Stimulated activated CD8-positive, alpha-beta memory T cell treated with anti-CD3 and anti-CD28 coated beads, Interleukin-7, amount 100 ng/mL, for 48 hours (primary cell): ENCODE results near the gene THOC7.

Experiments
- DNase-seq, 2 donors: peaks; one replicate each; pipeline ENCODE4 v3.0.0-alpha.2; 2020; ENCODE audit warnings: low read depth in 1 of 2; ENCODE audit errors: extremely low read depth in 1 of 2

THOC7 gene

GRCh38 chr3:63847718-63848450 lies 15.7 kb downstream of the THOC7 start:
- DNase-seq: no peak

GRCh38 chr3:63845215-63845614 lies 18.4 kb downstream of the THOC7 start:
- no peak for DNase-seq

DNA sequence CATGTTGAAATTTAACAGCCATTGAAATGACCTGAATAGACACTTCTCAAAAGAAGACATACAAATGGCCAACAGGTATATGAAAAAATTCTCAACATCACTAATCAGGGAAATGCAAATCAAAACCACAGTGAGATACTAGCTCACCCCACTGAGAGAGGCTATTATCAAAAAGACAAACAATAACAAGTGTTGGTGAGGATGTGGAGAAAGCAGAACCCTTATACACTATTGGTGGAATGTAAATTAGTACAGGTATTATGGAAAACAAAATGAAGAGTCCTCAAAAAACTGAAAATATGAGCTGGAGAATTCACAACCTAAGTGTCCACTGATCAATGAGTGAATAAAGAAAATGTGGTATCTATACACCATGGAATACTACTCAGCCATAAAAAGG lies 21.5 kb downstream of the THOC7 start:
- DNase-seq: no peak

DNA sequence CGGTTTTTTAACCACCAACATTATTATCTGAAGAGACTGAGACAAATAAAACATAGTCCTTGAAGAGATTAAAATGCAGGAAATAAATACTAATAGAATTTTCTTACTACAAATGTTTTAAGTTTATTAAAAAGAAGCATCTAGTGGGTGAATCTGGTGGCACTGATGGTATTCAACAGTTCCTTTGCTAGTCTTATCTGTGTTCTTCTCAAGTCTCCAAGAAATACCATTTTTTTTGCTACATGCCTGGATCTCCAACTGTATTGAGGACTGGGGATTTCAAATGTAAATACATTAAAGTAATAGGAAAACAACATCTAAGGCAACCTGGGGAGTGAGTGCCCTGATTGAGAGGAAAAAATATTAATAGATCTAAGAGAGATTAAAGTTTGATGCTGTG lies 21.9 kb downstream of the THOC7 start:
- DNase-seq: no peak

DNA sequence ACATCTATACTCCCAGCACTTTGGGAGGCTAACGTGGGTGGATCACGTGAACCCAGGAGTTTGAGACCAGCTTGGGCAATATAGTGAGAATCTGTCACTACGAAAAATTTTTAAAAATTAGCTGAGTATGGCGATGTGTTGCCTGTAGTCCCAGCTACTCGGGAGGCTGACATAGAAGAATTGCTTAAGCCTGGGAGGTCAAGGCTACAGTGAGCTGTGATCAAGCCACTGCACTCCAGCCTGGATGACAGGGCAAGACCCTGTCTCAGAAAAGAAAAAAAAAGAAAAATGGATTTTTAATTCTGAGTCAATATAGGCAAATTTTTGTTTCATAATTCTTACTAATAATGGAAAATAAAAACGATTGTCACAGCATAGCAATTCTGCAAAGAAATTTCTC lies 31.2 kb downstream of the THOC7 start:
- no peak for DNase-seq

DNA sequence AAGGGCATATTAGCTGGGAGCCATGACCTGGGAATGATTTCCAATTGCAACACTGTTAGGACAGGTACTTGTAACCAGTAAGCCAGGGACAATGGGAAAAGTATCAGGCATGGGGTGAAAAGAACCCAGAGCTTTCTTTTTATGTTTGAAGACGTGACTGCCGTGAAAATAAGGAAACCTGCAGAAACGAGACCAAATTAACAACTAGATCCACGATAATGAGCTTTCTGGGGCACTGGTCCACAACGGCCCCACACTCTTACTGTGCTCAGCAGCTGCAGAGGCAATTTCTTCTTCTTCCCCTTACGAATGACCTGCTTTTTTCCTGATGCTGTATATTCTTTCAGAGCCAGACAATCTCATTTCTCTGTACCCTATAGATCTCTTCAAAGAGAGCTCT lies 33.1 kb downstream of the THOC7 start:
- no peak for DNase-seq

- no peak for DNase-seq
These were observed 39.3 kb downstream of the THOC7 start for GRCh38 chr3:63824309-63824708.

- DNase-seq: no peak
These were observed 44.5 kb downstream of the THOC7 start, which contains the start of gene C3orf49 for GRCh38 chr3:63819151-63819398. TSS of gene C3orf49 (plus strand) at chr3:63819299. CDS start at chr3:63819472, 173 bp downstream.

DNA sequence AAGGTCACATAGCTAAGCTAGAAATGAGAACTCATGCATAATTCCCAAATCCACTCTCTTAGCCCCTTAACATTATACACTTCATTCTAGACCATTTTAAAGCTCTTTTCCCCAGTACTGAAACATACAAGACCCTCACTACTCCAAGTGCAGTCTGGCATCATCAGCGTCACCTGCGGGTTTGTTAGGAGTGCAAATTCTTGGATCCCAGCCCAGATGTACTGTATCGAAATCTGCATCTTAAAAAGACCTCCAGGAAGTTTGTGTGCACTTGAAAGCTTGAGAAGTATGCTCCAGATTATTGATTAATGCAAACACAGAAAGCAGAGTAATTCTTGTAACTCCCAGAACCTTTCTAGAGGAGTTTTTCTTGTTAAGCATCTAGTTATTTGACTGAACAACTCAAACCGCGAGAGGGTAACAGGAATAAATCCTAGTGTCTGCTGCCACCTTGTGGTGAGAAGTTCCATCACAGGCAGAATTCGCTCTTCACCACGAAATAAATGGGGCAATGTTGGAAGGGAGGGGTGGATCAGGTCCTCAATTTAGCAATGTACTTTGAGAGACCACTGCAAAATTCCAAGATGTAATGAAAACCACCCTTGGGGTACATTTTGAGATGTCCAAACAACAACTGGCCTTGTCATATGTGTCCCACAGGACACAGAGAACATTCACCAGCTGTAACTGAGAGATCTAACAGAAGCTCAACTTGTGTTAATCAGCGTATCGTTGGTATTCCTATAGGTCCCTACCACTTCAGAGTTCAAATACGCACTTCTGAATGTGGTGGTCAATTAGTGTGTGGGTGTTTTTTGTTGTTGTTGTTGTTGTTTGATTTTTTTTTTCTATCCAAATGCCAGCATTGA lies 45.1 kb downstream of the THOC7 start:
- peak in 1 of 2 donors; percentile 11 for DNase-seq

GRCh38 chr3:63817225-63817624 lies 46.4 kb downstream of the THOC7 start:
- DNase-seq: no peak

DNA sequence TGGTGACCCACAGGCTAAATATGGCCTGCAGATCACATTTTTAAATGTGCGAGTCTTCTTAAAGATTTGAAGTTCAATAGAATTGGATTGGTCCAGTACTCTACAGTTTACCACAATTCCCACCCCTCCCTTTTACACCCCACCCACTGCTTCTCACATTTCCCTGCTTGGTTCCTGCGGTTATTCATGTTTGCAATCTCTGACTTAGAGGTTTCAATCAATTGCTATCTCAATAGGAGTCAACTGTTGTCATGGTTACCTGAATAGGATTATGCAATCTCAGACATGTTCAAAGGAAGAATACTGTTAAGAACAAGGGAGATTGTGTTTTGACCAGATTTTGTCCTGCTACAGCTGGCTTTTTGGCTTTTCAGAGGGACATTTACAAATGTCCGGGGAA lies 49.4 kb downstream of the THOC7 start:
- no peak for DNase-seq

GRCh38 chr3:63809607-63810006 lies 54.0 kb downstream of the THOC7 start:
- DNase-seq: no peak

GRCh38 chr3:63808633-63809032 lies 55.0 kb downstream of the THOC7 start:
- DNase-seq: no peak

DNA sequence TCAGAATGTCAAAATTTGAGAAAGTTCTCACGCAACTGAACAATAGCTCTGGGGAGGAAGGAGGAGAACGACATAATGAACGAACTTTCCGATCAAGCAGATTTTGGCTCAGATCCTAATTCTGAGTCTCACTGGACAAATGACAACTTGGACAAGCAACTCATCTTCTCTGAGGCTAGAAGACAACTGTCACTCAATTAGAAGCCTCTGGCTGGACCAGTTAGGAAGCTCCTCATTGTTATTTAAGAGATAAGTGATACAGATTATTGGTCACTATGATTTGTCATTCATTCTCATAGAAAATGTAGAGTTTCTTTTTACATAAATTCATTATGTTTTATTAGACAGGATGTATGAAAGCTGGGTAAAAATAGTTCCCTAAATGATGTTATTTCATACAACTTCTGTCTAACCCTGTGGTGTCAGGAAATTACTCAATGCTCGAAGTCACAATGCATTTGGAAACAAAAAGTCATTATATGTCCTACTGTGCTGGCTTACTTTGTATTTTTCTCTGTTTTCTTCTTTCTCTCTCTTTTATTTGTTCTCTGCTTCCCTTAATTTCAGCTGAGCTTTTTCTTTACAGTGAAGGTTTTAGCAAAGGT lies 55.5 kb downstream of the THOC7 start:
- DNase-seq: no peak

- no peak for DNase-seq
These were observed 59.7 kb downstream of the THOC7 start for GRCh38 chr3:63803911-63804310.

- DNase-seq: no peak
These were observed 63.5 kb downstream of the THOC7 start for GRCh38 chr3:63800097-63800496.

GRCh38 chr3:63798949-63799348 lies 64.7 kb downstream of the THOC7 start:
- no peak for DNase-seq

- DNase-seq: no peak
These were observed 65.1 kb downstream of the THOC7 start for GRCh38 chr3:63798544-63798943.

DNA sequence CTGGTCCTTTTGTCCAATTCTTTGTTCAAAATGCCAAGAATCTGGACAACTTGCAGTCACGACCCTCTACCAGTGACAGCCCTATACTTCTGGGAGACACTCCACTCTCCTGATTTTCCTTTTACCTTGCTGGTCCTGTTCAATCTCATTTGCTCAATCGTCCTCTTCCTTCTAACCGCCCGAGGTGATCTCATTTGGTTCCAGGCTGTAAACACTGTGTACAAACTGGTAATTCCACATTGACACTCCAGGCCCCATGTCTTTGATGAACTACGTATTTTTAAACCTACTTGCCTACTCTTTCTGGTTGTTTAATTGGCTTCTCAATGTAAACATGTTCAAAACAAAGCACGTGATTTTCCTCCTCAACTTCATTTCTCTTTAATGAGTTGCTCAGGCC lies 68.2 kb downstream of the THOC7 start:
- no peak for DNase-seq

GRCh38 chr3:63791974-63792373 lies 71.6 kb downstream of the THOC7 start:
- no peak for DNase-seq
